Esophagus squamous epithelium (tissue), 5 donors: ENCODE results near the gene KLRG1. TPM values are rescaled to one million over a fixed set of nuclear protein-coding genes. Genes with fewer than 3 reads are reported as not detected.

Source experiments
- DNase-seq: peaks from one replicate; lab custom pipeline; 2025; lab: John Stamatoyannopoulos, UW
- H3K27ac ChIP-seq, 4 donors: fragments of 200-600 bp; sonication (generic); one replicate each; pipeline ENCODE4 v1.5.1; 2016 to 2019; ENCODE audit warnings: mild to moderate bottlenecking in 1 of 4
- H3K27me3 ChIP-seq, 4 donors: fragments of 200-600 bp; sonication (generic); 1 replicate in 3 of 4; 2 replicates in 1 of 4; pipeline versions ENCODE4 v1.5.1 to v1.6.0; 2017 to 2021; ENCODE audit warnings: antibody characterized with exemption in 1 of 4
- H3K36me3 ChIP-seq, 3 donors: fragments of 200-600 bp; sonication (generic); one replicate each; pipeline ENCODE4 v1.5.1; 2016 to 2019
- H3K4me1 ChIP-seq, 3 donors: fragments of 200-600 bp; sonication (generic); one replicate each; pipeline ENCODE4 v1.5.1; 2017 to 2019
- H3K4me3 ChIP-seq, 4 donors: fragments of 200-600 bp; sonication (generic); 1 replicate in 3 of 4; 2 replicates in 1 of 4; pipeline ENCODE4 v1.5.1; 2016 to 2019; ENCODE audit warnings: mild to moderate bottlenecking in 2 of 4, moderate library complexity in 1 of 4
- H3K9me3 ChIP-seq, 3 donors: fragments of 200-600 bp; sonication (generic); one replicate each; pipeline ENCODE4 v1.5.1; 2016 to 2019
- CTCF ChIP-seq, 6 experiments: fragments of 450-650 bp in 4 of 6; fragments of 200-600 bp in 2 of 6; sonication (generic) in 2 of 6; IDR thresholded peaks; one replicate each; pipeline ENCODE4 v1.5.1; 2016 to 2019; ENCODE audit warnings: antibody characterized with exemption in 6 of 6, mild to moderate bottlenecking in 4 of 6, moderate library complexity in 4 of 6
- POLR2A ChIP-seq, 4 donors: fragments of 450-650 bp; IDR thresholded peaks; one replicate each; pipeline ENCODE4 v1.6.1; 2017; ENCODE audit warnings: antibody characterized with exemption in 4 of 4, mild to moderate bottlenecking in 4 of 4, moderate library complexity in 3 of 4
- WGBS, 2 donors: methylation state at CpG; one replicate each; pipeline ENCODE4 v1.1.5; 2018; 5-methylcytosine and 5-hydroxymethylcytosine counted together
- intact Hi-C: fragments of 100-400 bp; cut with DNase I; formaldehyde crosslinking; loops from one replicate; pipeline ENCODE4 v1.15.0; 2022
- total RNA-seq, 4 donors: library from RNA; depleted of rRNA; stranded (reverse); fragments of >200 nt; gene quantifications; one replicate each; pipeline ENCODE4 v1.1.0, GENCODE V29; 2016
- donor health status: DM: yes; HTN: yes; CAD: no.

KLRG1 gene
- total RNA-seq, 4 donors from 2014 or later, result 0.48 to 2.7 (median 0.75) TPM

- no peak for TF ChIP-seq POLR2A (IDR thresholded peaks at IDR 0.05)
- no peak for TF ChIP-seq CTCF (IDR thresholded peaks at IDR 0.05)
- H3K4me3 ChIP-seq, result peak overlapping the region; percentile 69 to 97 (median 82)
- no peak for DNase-seq
- no peaks in the 10 kb centered on the region for H3K27me3 ChIP-seq
- H3K27ac ChIP-seq, result peak overlapping the region; percentile 94 to 99 (median 96)
- 0 to 2% methylated on average over 15 of the region's 15 CpGs for WGBS, 2 donors
- peaks cover 4 to 38% (median 20%) of the 10 kb centered on the region in 3 donors for H3K4me1 ChIP-seq
- no peaks in the 10 kb centered on the region for H3K9me3 ChIP-seq
- peaks cover 10 to 26% (median 13%) of the 10 kb centered on the region in 3 donors for H3K36me3 ChIP-seq
- intact Hi-C loops, result no loop called here
Measured at GRCh38 chr12:8948701-8949341, 40.5 kb upstream of the KLRG1 start.

GRCh38 chr12:8949342-8950220, 39.8 kb upstream of the KLRG1 start, which contains the start of gene M6PR:
Gene M6PR (minus strand): TSS chr12:8949645. CDS start chr12:8946404, 3,241 bp downstream.
- 0 to 1% methylated on average over 26 to 37 of the region's 66 CpGs for WGBS, 2 donors
- H3K27ac ChIP-seq, result peak within 1 kb of the TSS; percentile 94 to 99 (median 96)
- peak; percentile 82 for DNase-seq
- H3K36me3 ChIP-seq, result peaks cover 8 to 19% (median 10%) of the 10 kb centered on the region in 3 donors
- H3K4me3 ChIP-seq, result peak within 1 kb of the TSS; percentile 69 to 97 (median 82)
- H3K4me1 ChIP-seq, result peaks cover 4 to 38% (median 20%) of the 10 kb centered on the region in 3 donors
- no peaks in the 10 kb centered on the region for H3K27me3 ChIP-seq
- intact Hi-C loops, result loop anchor here (10.0 kb wide), 1 partner anchor 85 kb away; no protein-coding TSS in a partner anchor
- TF ChIP-seq POLR2A (IDR thresholded peaks at IDR 0.05), result peak in 3 of 4 donors; percentile 34 to 81 (median 61)
- peak in 5 of 6 experiments; percentile 29 to 50 (median 45) for TF ChIP-seq CTCF (IDR thresholded peaks at IDR 0.05)
- H3K9me3 ChIP-seq, result no peaks in the 10 kb centered on the region

- intact Hi-C loops, result loop anchor here (10.0 kb wide), 1 partner anchor 85 kb away; no protein-coding TSS in a partner anchor
- Histone ChIP-seq H3K36me3 (peaks cover 2 to 13% (median 5%) of the 10 kb centered on the region in 3 donors), H3K4me3 (peak overlapping the region; percentile 69 to 97 (median 82)), H3K4me1 (peaks cover 4 to 38% (median 20%) of the 10 kb centered on the region in 3 donors), H3K27me3 (no peaks in the 10 kb centered on the region), H3K27ac (peak overlapping the region; percentile 94 to 99 (median 96)), H3K9me3 (no peaks in the 10 kb centered on the region)
- no peak for TF ChIP-seq CTCF (IDR thresholded peaks at IDR 0.05)
- no peak for TF ChIP-seq POLR2A (IDR thresholded peaks at IDR 0.05)
- DNase-seq, result no peak
- WGBS, 2 donors, result 0 to 1% methylated on average over 7 of the region's 7 CpGs
Measured at GRCh38 chr12:8950221-8950527, 39.2 kb upstream of the KLRG1 start.

GRCh38 chr12:8950702-8951478, 38.5 kb upstream of the KLRG1 start:
- Histone ChIP-seq H3K4me1 (peaks cover 4 to 38% (median 20%) of the 10 kb centered on the region in 3 donors), H3K27ac (peak overlapping the region; percentile 94 to 99 (median 96)), H3K27me3 (no peaks in the 10 kb centered on the region), H3K9me3 (no peaks in the 10 kb centered on the region), H3K36me3 (peaks cover 0 to 6% (median 0%) of the 10 kb centered on the region in 3 donors), H3K4me3 (peak overlapping the region; percentile 69 to 97 (median 82))
- 10 to 12% methylated on average over 9 of the region's 9 CpGs for WGBS, 2 donors
- no peak for DNase-seq
- intact Hi-C loops, result loop anchor here (10.0 kb wide), 1 partner anchor 84 kb away; no protein-coding TSS in a partner anchor
- TF ChIP-seq CTCF (IDR thresholded peaks at IDR 0.05) (peak in 3 of 6 experiments; percentile 8 to 18 (median 11)), POLR2A (IDR thresholded peaks at IDR 0.05) (no peak)
